ENCODE measurements around the gene PACSIN2. TPM values are rescaled to one million over a fixed set of nuclear protein-coding genes. Genes with fewer than 3 reads are reported as not detected.

PACSIN2 gene
- total and polyA plus RNA-seq, 2 of the 13 experiments (the other 11 are each of a cell fraction or from before 2014, with no cell fraction given), result 54.1 to 68.8 TPM

DNA sequence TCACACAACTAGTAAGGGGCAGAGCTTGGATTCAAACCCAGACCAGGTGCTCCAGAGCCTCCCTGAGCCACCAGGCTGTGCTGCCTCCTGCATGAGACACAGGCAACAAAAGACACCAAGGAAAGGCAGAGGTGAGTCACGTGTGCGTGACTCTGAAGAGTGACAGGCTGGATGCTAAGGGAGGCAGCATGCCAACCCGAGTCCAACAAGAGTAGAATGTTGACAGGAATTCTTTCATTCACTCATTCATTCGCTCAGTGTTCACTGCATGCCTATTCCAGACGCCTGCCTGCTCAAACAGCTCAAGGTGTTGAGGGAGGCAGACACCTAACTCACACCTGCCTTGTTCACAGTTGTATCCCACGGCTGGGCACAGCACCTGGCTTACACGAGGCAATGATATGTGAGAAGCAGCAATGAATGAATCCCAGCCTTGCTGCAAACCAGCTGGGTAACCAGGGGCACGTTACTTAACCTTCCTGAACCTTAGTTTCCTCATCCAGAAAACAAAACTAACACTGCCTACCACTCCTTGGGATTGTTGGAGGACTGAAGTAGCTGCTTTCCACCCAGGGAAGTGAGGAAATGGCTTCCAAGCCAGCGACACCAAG lies 84.0 kb downstream of the PACSIN2 start:
- peak; percentile 53 for DNase-seq (ENCODE audit: low spot score)
- peaks cover 92% of the 10 kb centered on the region for H3K79me2 ChIP-seq (ENCODE audit: insufficient read depth, low read length)
- TF ChIP-seq ARID5B (CRISPR knock-in tag; IDR thresholded peaks at IDR 0.05), result no peak
- no peak for TF ChIP-seq EP300 (IDR thresholded peaks at IDR 0.05; ENCODE audit: low read depth in 2 of 2, low read length in 2 of 2)
- no peak for TF ChIP-seq EP300 (CRISPR knock-in tag; IDR thresholded peaks at IDR 0.05; ENCODE audit: borderline replicate concordance)
- TF ChIP-seq CHCHD3 (CRISPR knock-in tag; IDR thresholded peaks at IDR 0.05), result no peak
- TF ChIP-seq STAG1 (CRISPR knock-in tag; IDR thresholded peaks at IDR 0.05), result peak; percentile 26
- peak; percentile 34; the same call in 1 of the 2 replicates for TF ChIP-seq FOSL2 (CRISPR knock-in tag; IDR thresholded peaks at IDR 0.05)
- TF ChIP-seq ETV6 (CRISPR knock-in tag; conservative IDR thresholded peaks at IDR 0.05), result no peak
- TF ChIP-seq ZGPAT (CRISPR knock-in tag; IDR thresholded peaks at IDR 0.05), result no peak
- no peak for TF ChIP-seq ZNF468 (CRISPR knock-in tag; IDR thresholded peaks at IDR 0.05)
- TF ChIP-seq, protein P1, sequence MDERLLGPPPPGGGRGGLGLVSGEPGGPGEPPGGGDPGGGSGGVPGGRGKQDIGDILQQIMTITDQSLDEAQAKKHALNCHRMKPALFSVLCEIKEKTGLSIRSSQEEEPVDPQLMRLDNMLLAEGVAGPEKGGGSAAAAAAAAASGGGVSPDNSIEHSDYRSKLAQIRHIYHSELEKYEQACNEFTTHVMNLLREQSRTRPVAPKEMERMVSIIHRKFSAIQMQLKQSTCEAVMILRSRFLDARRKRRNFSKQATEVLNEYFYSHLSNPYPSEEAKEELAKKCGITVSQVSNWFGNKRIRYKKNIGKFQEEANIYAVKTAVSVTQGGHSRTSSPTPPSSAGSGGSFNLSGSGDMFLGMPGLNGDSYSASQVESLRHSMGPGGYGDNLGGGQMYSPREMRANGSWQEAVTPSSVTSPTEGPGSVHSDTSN (CRISPR knock-in tag; IDR thresholded peaks at IDR 0.05), result no peak
- TF ChIP-seq NFE2L2 (IDR thresholded peaks at IDR 0.05; ENCODE audit: low read length), result no peak
- TF ChIP-seq NR2F2 (IDR thresholded peaks at IDR 0.05; ENCODE audit: borderline replicate concordance, low read depth), result no peak
- TF ChIP-seq CTCF (CRISPR knock-in tag; IDR thresholded peaks at IDR 0.05), result peak; percentile 25; the same call in 1 of the 2 replicates
- no peak for TF ChIP-seq ZNF451 (CRISPR knock-in tag; IDR thresholded peaks at IDR 0.05)
- no peak for TF ChIP-seq MAFK (conservative IDR thresholded peaks at IDR 0.05 in 1 of 2, IDR thresholded peaks at IDR 0.05 in 1 of 2; ENCODE audit: low read length in 2 of 2)
- TF ChIP-seq HNF4G (IDR thresholded peaks at IDR 0.05; ENCODE audit: borderline replicate concordance, low read depth, low read length), result no peak
- TF ChIP-seq HNF4G (CRISPR knock-in tag; IDR thresholded peaks at IDR 0.05; ENCODE audit: borderline replicate concordance, low read depth), result no peak
- TF ChIP-seq WIZ (CRISPR knock-in tag; IDR thresholded peaks at IDR 0.05), result no peak

More for the DNA sequence above, 84.0 kb downstream of the PACSIN2 start:
- Histone ChIP-seq H3K27ac (ENCODE audit: extremely low read length, insufficient read depth, low read length) (no peak overlapping the region), H3K27me3 (ENCODE audit: control insufficient read depth in 1 of 2, insufficient read depth in 2 of 2, low read length in 2 of 2) (no peaks in the 10 kb centered on the region), H2AFZ (ENCODE audit: low read length) (no peak overlapping the region), H3K4me2 (ENCODE audit: low read depth, low read length) (no peak overlapping the region), H3K4me1 (ENCODE audit: insufficient read depth, low read length) (peaks cover 90% of the 10 kb centered on the region), H3K9ac (ENCODE audit: insufficient read depth, low read depth, low read length) (no peak overlapping the region), H4K20me1 (ENCODE audit: insufficient read depth, low read length) (peaks cover 38% of the 10 kb centered on the region), H3K36me3 (replicated peaks in 1 of 2; ENCODE audit: control insufficient read depth in 1 of 2, insufficient read depth in 2 of 2, low read length in 2 of 2) (peaks cover 2 to 9% of the 10 kb centered on the region in 2 experiments; a peak in 3 of 5 replicates), H3K4me3 (replicated peaks in 1 of 3; ENCODE audit: insufficient read depth in 1 of 3, low read depth in 2 of 3, low read length in 3 of 3) (no peak overlapping the region), H3K9me3 (ENCODE audit: low read length) (no peaks in the 10 kb centered on the region)
- in situ Hi-C loops (cut with HindIII; ENCODE audit: extremely low pct_ligation_motif_present, low pct_unique_long_range_greater_than_20kb), result no loop called here
- no TSS peak for BruUV-seq (replicated peaks)
- ChIA-PET CTCF (ENCODE audit: low intra/inter-chr PET ratio, low total read pairs) (no interaction called here), POLR2A (no interaction called here)
- intact Hi-C loops (cut with micrococcal nuclease; ENCODE audit: unreplicated experiment), result no loop called here
- FAIRE-seq (no peak), ATAC-seq (peak; percentile 25; the same call in 2 of the 3 replicates)
- WGBS (ENCODE audit: low lambda C conversion rate), result 84% methylated on average over 9 of the region's 9 CpGs
